NCI-H2081 treated with DMSO at 0.1 percent for 48 hours (cell line): ENCODE measurements around the gene CRY2.

ENCODE experiments used
- DNase-seq: peaks from one replicate; lab custom pipeline; 2025; lab: John Stamatoyannopoulos, UW

CRY2 gene

GRCh38 chr11:45848654-45849081 lies 1.4 kb downstream of the CRY2 start:
- no peak for DNase-seq

- no peak for DNase-seq
Measured at GRCh38 chr11:45850446-45850845, 3.2 kb downstream of the CRY2 start.

GRCh38 chr11:45851228-45851627 lies 4.0 kb downstream of the CRY2 start:
- no peak for DNase-seq

- DNase-seq = no peak
Measured at GRCh38 chr11:45852018-45852711, 4.9 kb downstream of the CRY2 start.

GRCh38 chr11:45852712-45853101 lies 5.4 kb downstream of the CRY2 start:
- no peak for DNase-seq

- no peak for DNase-seq
Measured at GRCh38 chr11:45853332-45854219, 6.3 kb downstream of the CRY2 start.

- no peak for DNase-seq
Measured at GRCh38 chr11:45855308-45855707, 8.0 kb downstream of the CRY2 start.

GRCh38 chr11:45856044-45856468 lies 8.8 kb downstream of the CRY2 start:
- no peak for DNase-seq

GRCh38 chr11:45857961-45858474 lies 10.7 kb downstream of the CRY2 start:
- no peak for DNase-seq

GRCh38 chr11:45858751-45859398 lies 11.6 kb downstream of the CRY2 start:
- no peak for DNase-seq

GRCh38 chr11:45859661-45860140 lies 12.4 kb downstream of the CRY2 start:
- DNase-seq = peak; percentile 49

- DNase-seq = no peak
Measured at GRCh38 chr11:45860348-45860747, 13.1 kb downstream of the CRY2 start.

- no peak for DNase-seq
Measured at GRCh38 chr11:45860764-45861510, 13.7 kb downstream of the CRY2 start.

- DNase-seq = no peak
Measured at GRCh38 chr11:45864041-45864440, 16.8 kb downstream of the CRY2 start.

GRCh38 chr11:45869551-45869950 lies 22.3 kb downstream of the CRY2 start:
- no peak for DNase-seq

- no peak for DNase-seq
Measured at GRCh38 chr11:45870706-45871105, 23.4 kb downstream of the CRY2 start.

GRCh38 chr11:45871638-45872037 lies 24.4 kb downstream of the CRY2 start:
- DNase-seq = no peak

- peak; percentile 32 for DNase-seq
Measured at GRCh38 chr11:45872651-45873356, 25.5 kb downstream of the CRY2 start.

GRCh38 chr11:45876401-45876800 lies 29.1 kb downstream of the CRY2 start:
- DNase-seq = no peak

GRCh38 chr11:45877221-45877620 lies 29.9 kb downstream of the CRY2 start:
- no peak for DNase-seq

GRCh38 chr11:45877845-45878244 lies 30.6 kb downstream of the CRY2 start:
- no peak for DNase-seq
